ENCODE measurements around the gene ACTN4. TPM values are rescaled to one million over a fixed set of nuclear protein-coding genes. Genes with fewer than 3 reads are reported as not detected.

Gene ACTN4
- total and polyA plus RNA-seq, 2 of the 4 experiments (the other 2 are of a cell fraction) = 541 to 659 TPM

DNA sequence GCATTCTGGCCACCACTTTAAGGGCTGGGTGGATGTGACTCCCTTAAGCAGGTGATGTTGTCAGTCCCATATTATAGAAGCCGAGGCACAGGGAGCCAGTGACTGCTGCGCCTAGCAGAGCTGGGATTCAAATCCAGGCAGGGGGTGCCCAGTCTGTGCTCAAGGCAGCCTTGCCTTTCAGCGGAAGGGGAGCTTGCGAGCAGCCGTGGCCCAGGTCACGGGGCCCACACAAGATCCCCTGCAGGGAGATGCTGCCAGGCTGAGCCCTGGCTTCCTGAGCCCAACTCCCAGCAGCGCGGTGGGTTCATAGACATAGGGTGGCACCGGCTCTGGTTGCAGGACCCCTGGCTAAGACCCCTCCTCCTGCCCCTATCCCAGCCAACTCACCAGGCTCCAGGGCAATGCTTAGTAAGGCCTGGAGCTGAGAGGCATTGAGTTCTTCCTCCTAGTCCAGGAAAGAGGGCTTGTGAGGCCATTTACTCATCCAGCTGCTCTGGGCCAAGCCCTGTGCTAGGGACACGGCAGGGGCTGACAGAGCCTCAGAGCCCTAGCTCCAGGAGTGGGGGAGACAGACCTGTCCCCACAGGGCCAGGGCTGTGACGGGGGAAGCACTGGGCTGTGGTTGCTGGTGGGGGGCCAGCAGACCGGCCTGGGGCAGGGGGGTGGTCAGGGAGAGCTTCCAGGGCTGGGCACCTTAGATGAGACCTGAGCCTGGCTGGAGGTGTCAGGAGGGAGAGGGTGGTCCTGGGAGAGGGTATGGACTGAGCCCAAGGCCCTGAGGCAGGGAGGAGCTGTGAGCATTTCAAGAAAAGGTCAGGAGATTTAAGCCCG is 87.2 kb downstream of the ACTN4 start:
- POLR2A ChIA-PET (ENCODE audit: unreplicated experiment) = no interaction called here
- dilution Hi-C loops (cut with HindIII; ENCODE audit: low sequenced_read_pairs, unreplicated experiment) = no loop called here
- no TSS peak for BruUV-seq (replicated peaks)
- Histone ChIP-seq H2BK5ac (ENCODE audit: low read depth, low read length, poor library complexity, severe bottlenecking) (peak overlapping the region; percentile 25), H3K23ac (ENCODE audit: low read depth, low read length) (no peak overlapping the region), H3K9me1 (ENCODE audit: insufficient read depth, low read length) (0 out of 2 replicates have a peak, but pooled peaks cover 3% of the 10 kb centered on the region), H3K4ac (ENCODE audit: low read depth, low read length) (0 out of 2 replicates have a peak overlapping the region, but pooled peaks have one; percentile 5), H3K4me3 (ENCODE audit: insufficient read depth, low read depth, low read length) (no peak overlapping the region), H3K4me2 (ENCODE audit: low read depth, low read length) (no peak overlapping the region), H3K4me1 (ENCODE audit: control insufficient read depth, insufficient read depth, low read length) (peaks cover 13% of the 10 kb centered on the region), H2BK15ac (ENCODE audit: low read depth, low read length) (no peak overlapping the region; the same call in 2 of the 3 replicates), H4K8ac (ENCODE audit: low read depth in 2 of 2, low read length in 2 of 2) (no peak overlapping the region), H3K18ac (ENCODE audit: low read depth, low read length) (no peak overlapping the region), H4K5ac (ENCODE audit: low read depth, low read length) (no peak overlapping the region), H3K27me3 (ENCODE audit: control insufficient read depth, insufficient read depth, low read length) (no peaks in the 10 kb centered on the region), H3K9me3 (ENCODE audit: control insufficient read depth, insufficient read depth, low read length) (no peaks in the 10 kb centered on the region), H2BK120ac (ENCODE audit: low read depth, low read length) (no peak overlapping the region), H3K27ac (ENCODE audit: insufficient read depth, low read length) (no peak overlapping the region), H3K56ac (ENCODE audit: extremely low read depth, insufficient read depth, low read length) (no peak overlapping the region), H2BK20ac (ENCODE audit: low read depth, low read length) (no peak overlapping the region), H3K79me1 (ENCODE audit: low read depth in 1 of 2, low read length in 2 of 2) (peaks cover 4 to 15% of the 10 kb centered on the region in 2 experiments; a peak in 2 of 4 replicates), H4K91ac (ENCODE audit: insufficient read depth, low read depth, low read length) (no peak overlapping the region; the same call in 1 of the 2 replicates), H3K36me3 (ENCODE audit: control insufficient read depth, insufficient read depth, low read length) (peaks cover 18% of the 10 kb centered on the region), H3K14ac (replicated peaks; ENCODE audit: low read depth, low read length) (0 out of 2 replicates have a peak overlapping the region, but pooled peaks have one; percentile 40), H2AK5ac (ENCODE audit: low read depth, low read length) (peak overlapping the region; percentile 36; the same call in 1 of the 2 replicates), H3K9ac (ENCODE audit: low read depth, low read length) (no peak overlapping the region), H2AFZ (replicated peaks; ENCODE audit: low read length, poor library complexity) (peak overlapping the region; percentile 39), H2AK9ac (replicated peaks; ENCODE audit: low read depth, low read length, poor library complexity) (peak overlapping the region; percentile 23), H4K20me1 (ENCODE audit: insufficient read depth, low read length) (peaks cover 23% of the 10 kb centered on the region)
- CTCF ChIA-PET = no interaction called here
- intact Hi-C loops (cut with micrococcal nuclease) = loop anchor here (5.0 kb wide), 1 partner anchor 98 kb away; the partner anchor contains the start of gene ECH1
- ATAC-seq (ENCODE audit: low read depth) (peak; percentile 5; the same call in 1 of the 2 replicates), DNase-seq (no peak)
- TF ChIP-seq, protein P1, sequence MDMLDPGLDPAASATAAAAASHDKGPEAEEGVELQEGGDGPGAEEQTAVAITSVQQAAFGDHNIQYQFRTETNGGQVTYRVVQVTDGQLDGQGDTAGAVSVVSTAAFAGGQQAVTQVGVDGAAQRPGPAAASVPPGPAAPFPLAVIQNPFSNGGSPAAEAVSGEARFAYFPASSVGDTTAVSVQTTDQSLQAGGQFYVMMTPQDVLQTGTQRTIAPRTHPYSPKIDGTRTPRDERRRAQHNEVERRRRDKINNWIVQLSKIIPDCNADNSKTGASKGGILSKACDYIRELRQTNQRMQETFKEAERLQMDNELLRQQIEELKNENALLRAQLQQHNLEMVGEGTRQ (IDR thresholded peaks at IDR 0.05; ENCODE audit: low read depth, low read length) = no peak
- no peak for TF ChIP-seq MAFK (IDR thresholded peaks at IDR 0.05; ENCODE audit: low read depth, low read length)
- no peak for TF ChIP-seq SMC3 (IDR thresholded peaks at IDR 0.05; ENCODE audit: low read depth, low read length)
- TF ChIP-seq, protein P2, sequence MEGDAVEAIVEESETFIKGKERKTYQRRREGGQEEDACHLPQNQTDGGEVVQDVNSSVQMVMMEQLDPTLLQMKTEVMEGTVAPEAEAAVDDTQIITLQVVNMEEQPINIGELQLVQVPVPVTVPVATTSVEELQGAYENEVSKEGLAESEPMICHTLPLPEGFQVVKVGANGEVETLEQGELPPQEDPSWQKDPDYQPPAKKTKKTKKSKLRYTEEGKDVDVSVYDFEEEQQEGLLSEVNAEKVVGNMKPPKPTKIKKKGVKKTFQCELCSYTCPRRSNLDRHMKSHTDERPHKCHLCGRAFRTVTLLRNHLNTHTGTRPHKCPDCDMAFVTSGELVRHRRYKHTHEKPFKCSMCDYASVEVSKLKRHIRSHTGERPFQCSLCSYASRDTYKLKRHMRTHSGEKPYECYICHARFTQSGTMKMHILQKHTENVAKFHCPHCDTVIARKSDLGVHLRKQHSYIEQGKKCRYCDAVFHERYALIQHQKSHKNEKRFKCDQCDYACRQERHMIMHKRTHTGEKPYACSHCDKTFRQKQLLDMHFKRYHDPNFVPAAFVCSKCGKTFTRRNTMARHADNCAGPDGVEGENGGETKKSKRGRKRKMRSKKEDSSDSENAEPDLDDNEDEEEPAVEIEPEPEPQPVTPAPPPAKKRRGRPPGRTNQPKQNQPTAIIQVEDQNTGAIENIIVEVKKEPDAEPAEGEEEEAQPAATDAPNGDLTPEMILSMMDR (conservative IDR thresholded peaks at IDR 0.05; ENCODE audit: low read depth, low read length) = no peak
- no peak for TF ChIP-seq RFX5 (IDR thresholded peaks at IDR 0.05; ENCODE audit: low read depth, low read length)
- no peak for TF ChIP-seq MAZ (IDR thresholded peaks at IDR 0.05; ENCODE audit: borderline replicate concordance, low read depth, low read length)
- in situ Hi-C loops (cut with MboI; ENCODE audit: low sequenced_read_pairs) = loop anchor here (25.0 kb wide), 1 partner anchor 178 kb away; the partner anchor contains the start of gene CCER2
- 78% methylated on average over 3 of the region's 13 CpGs; no CpG with 5 or more reads in 1 of the 2 experiments for WGBS, 2 experiments (ENCODE audit: extremely low coverage in 2 of 2, insufficient read length in 1 of 2)

All from IMR-90 (cell line).